ENCODE data around the gene RNF217. TPM values are rescaled to one million over a fixed set of nuclear protein-coding genes. Genes with fewer than 3 reads are reported as not detected.

RNF217 gene
- total and polyA plus RNA-seq, 10 of the 15 experiments (the other 5 are each of a cell fraction or from before 2014, with no cell fraction given) = under 0.01 to 11.7 (median 0.04) TPM; not detected in 3

DNA sequence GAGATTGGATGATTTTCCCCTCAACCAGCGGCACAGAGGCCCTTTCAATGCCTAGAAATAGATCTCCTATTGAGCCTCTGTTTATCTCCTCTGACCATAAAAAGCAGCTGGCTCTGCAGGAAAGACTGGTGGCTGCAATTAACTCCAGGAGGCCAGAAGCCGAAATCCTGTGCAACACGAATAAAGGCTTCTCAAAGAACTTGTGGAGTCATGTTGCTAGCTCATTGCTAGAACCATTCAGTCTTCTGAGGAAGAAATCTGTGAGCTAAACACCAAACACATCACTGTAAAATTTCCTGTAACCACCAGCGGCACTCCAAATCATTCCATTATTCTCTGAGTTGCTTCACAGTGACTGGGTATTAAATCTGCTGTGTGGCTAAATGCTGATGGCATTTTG lies 142.2 kb downstream of the RNF217 start (continued):
- TF ChIP-seq BMI1 (IDR thresholded peaks at IDR 0.05; ENCODE audit: borderline replicate concordance) = no peak
- no peak for TF ChIP-seq RELA (IDR thresholded peaks at IDR 0.05; ENCODE audit: borderline replicate concordance, partially characterized antibody)
- no peak for TF ChIP-seq SIN3A (IDR thresholded peaks at IDR 0.05; ENCODE audit: low read depth, low read length)
- TF ChIP-seq TAF1 (IDR thresholded peaks at IDR 0.05; ENCODE audit: borderline replicate concordance, low read depth, low read length) = no peak
- no peak for TF ChIP-seq MTA2 (IDR thresholded peaks at IDR 0.05; ENCODE audit: low read depth)
- TF ChIP-seq PML (IDR thresholded peaks at IDR 0.05; ENCODE audit: low read length) = no peak

- no peak overlapping the region for H3K27ac ChIP-seq (ENCODE audit: control insufficient read depth, insufficient read depth)
- no peaks in the 10 kb centered on the region for H3K79me2 ChIP-seq (ENCODE audit: control insufficient read depth, insufficient read depth, low read length)
- WGBS (ENCODE audit: insufficient coverage, insufficient replicate concordance, low lambda C conversion rate, missing lambda C conversion rate) = 48% methylated on average over 5 of the region's 5 CpGs
- H3K4me2 ChIP-seq (ENCODE audit: control insufficient read depth, insufficient read depth) = no peak overlapping the region
- RAD21 ChIA-PET (ENCODE audit: unreplicated experiment) = no interaction called here
- BruUV-seq (replicated peaks) = no TSS peak
- intact Hi-C loops (cut with micrococcal nuclease; ENCODE audit: unreplicated experiment) = no loop called here
- TF ChIP-seq SMAD1 (IDR thresholded peaks at IDR 0.05; ENCODE audit: low read depth, partially characterized antibody) (no peak), MAX (IDR thresholded peaks at IDR 0.05; ENCODE audit: low read depth, low read length) (no peak), TARDBP (IDR thresholded peaks at IDR 0.05; ENCODE audit: borderline replicate concordance) (no peak), IKZF2 (IDR thresholded peaks at IDR 0.05) (no peak), ZNF207 (IDR thresholded peaks at IDR 0.05; ENCODE audit: borderline replicate concordance) (no peak), MYB (IDR thresholded peaks at IDR 0.05; ENCODE audit: borderline replicate concordance, low read depth, low read length) (no peak), BMI1 (IDR thresholded peaks at IDR 0.05; ENCODE audit: borderline replicate concordance) (no peak), CBX5 (IDR thresholded peaks at IDR 0.05; ENCODE audit: low read depth) (no peak), TCF12 (IDR thresholded peaks at IDR 0.05; ENCODE audit: low read depth, low read length) (no peak)
- TF ChIP-seq, protein P1, sequence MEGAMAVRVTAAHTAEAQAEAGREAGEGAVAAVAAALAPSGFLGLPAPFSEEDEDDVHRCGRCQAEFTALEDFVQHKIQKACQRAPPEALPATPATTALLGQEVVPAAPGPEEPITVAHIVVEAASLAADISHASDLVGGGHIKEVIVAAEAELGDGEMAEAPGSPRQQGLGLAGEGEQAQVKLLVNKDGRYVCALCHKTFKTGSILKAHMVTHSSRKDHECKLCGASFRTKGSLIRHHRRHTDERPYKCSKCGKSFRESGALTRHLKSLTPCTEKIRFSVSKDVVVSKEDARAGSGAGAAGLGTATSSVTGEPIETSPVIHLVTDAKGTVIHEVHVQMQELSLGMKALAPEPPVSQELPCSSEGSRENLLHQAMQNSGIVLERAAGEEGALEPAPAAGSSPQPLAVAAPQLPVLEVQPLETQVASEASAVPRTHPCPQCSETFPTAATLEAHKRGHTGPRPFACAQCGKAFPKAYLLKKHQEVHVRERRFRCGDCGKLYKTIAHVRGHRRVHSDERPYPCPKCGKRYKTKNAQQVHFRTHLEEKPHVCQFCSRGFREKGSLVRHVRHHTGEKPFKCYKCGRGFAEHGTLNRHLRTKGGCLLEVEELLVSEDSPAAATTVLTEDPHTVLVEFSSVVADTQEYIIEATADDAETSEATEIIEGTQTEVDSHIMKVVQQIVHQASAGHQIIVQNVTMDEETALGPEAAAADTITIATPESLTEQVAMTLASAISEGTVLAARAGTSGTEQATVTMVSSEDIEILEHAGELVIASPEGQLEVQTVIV (IDR thresholded peaks at IDR 0.05; ENCODE audit: borderline replicate concordance, partially characterized antibody) = no peak
- SMC1A ChIA-PET (ENCODE audit: uncharacterized antibody, unreplicated experiment) = no interaction called here
- no peaks in the 10 kb centered on the region; the same call in 2 of the 3 replicates for H3K9me3 ChIP-seq (replicated peaks; ENCODE audit: control insufficient read depth, insufficient read depth, low read length)
- ATAC-seq (no peak), DNase-seq (ENCODE audit: low read depth, low spot score) (no peak), FAIRE-seq (no peak)
- no peak overlapping the region for H2AFZ ChIP-seq (ENCODE audit: control insufficient read depth, low read depth, low read length)
- CTCF ChIA-PET = interaction anchor here (1.1 kb wide), 1 partner anchor 236 kb away, joined by 3 read pairs; no protein-coding TSS in a partner anchor
- H3K36me3 ChIP-seq (ENCODE audit: control insufficient read depth in 2 of 2, insufficient read depth in 2 of 2, low read length in 1 of 2) = no peaks in the 10 kb centered on the region
- H3K4me3 ChIP-seq = no peak overlapping the region
- H3K4me1 ChIP-seq (ENCODE audit: control insufficient read depth, insufficient read depth, low read length) = no peaks in the 10 kb centered on the region
- POLR2A ChIA-PET = no interaction called here
- no peaks in the 10 kb centered on the region for H3K27me3 ChIP-seq (replicated peaks in 1 of 2; ENCODE audit: control insufficient read depth in 2 of 2, insufficient read depth in 2 of 2, low read length in 1 of 2)
- H3K9ac ChIP-seq (ENCODE audit: control insufficient read depth, insufficient read depth, low read length) = no peak overlapping the region
- in situ Hi-C loops (cut with MboI) = no loop called here
- H4K20me1 ChIP-seq (ENCODE audit: control insufficient read depth, insufficient read depth) = no peaks in the 10 kb centered on the region
Measured at GRCh38 chr6:125107048-125107447, 144.8 kb downstream of the RNF217 start.
